H9 (cell line): Measurements from ENCODE around the gene FBLL1. TPM values are rescaled to one million over a fixed set of nuclear protein-coding genes. Genes with fewer than 3 reads are reported as not detected.

Experiments
- DNase-seq: peaks from one replicate; pipeline ENCODE4 v3.0.0-alpha.2; 2017
- H2AFZ ChIP-seq: one replicate; pipeline ENCODE4 v1.6.1; 2013; ENCODE audit warnings: mild to moderate bottlenecking, low read length, control low read depth, moderate library complexity
- H2AK5ac ChIP-seq: 2 replicates; pipeline ENCODE4 v1.6.1; 2013; ENCODE audit warnings: low read length, control low read depth, mixed read lengths; ENCODE audit not compliant: insufficient read length
- H2BK120ac ChIP-seq: one replicate; pipeline ENCODE4 v1.6.1; 2013; ENCODE audit warnings: low read depth, mild to moderate bottlenecking, low read length, control low read depth, inconsistent platforms; ENCODE audit not compliant: poor library complexity, severe bottlenecking
- H2BK12ac ChIP-seq: 2 replicates; pipeline ENCODE4 v1.6.1; 2013; ENCODE audit warnings: low read length, control low read depth, mixed read lengths, low read depth; ENCODE audit not compliant: insufficient read length
- H2BK15ac ChIP-seq: 2 replicates; pipeline ENCODE4 v1.6.1; 2013; ENCODE audit warnings: low read depth, low read length, control low read depth
- H2BK20ac ChIP-seq: one replicate; pipeline ENCODE4 v1.6.1; 2013; ENCODE audit warnings: low read depth, mild to moderate bottlenecking, low read length, control low read depth, inconsistent platforms; ENCODE audit not compliant: poor library complexity, severe bottlenecking
- H2BK5ac ChIP-seq: 2 replicates; pipeline ENCODE4 v1.6.1; 2013; ENCODE audit warnings: low read length, control low read depth, mixed read lengths; ENCODE audit not compliant: insufficient read length
- H3K14ac ChIP-seq: 2 replicates; pipeline ENCODE4 v1.6.1; 2013; ENCODE audit warnings: low read length, control low read depth; ENCODE audit not compliant: insufficient read depth
- H3K18ac ChIP-seq: 2 replicates; pipeline ENCODE4 v1.6.1; 2013; ENCODE audit warnings: low read depth, mild to moderate bottlenecking, mixed read lengths, low read length, control low read depth; ENCODE audit not compliant: insufficient read length
- H3K23ac ChIP-seq: 2 replicates; pipeline ENCODE4 v1.6.1; 2013; ENCODE audit warnings: low read length, control low read depth, mixed read lengths, low read depth; ENCODE audit not compliant: insufficient read length
- H3K23me2 ChIP-seq: 2 replicates; pipeline ENCODE4 v1.6.1; 2013; ENCODE audit warnings: low read depth, mild to moderate bottlenecking, mixed read lengths, low read length, control low read depth; ENCODE audit not compliant: insufficient read length, poor library complexity, severe bottlenecking
- H3K27ac ChIP-seq: 2 replicates; pipeline ENCODE4 v1.5.1; 2013; ENCODE audit warnings: low read length, control low read depth, mixed read lengths, low read depth; ENCODE audit not compliant: insufficient read length
- H3K27me3 ChIP-seq: 2 replicates; pipeline ENCODE4 v1.6.1; 2013; ENCODE audit warnings: low read length, control low read depth, inconsistent platforms; ENCODE audit not compliant: insufficient read depth
- H3K4ac ChIP-seq: 2 replicates; pipeline ENCODE4 v1.6.1; 2013; ENCODE audit warnings: low read depth, mild to moderate bottlenecking, control low read depth, inconsistent platforms, low read length, moderate library complexity
- H3K4me1 ChIP-seq: 2 replicates; pipeline ENCODE4 v1.6.1; 2013; ENCODE audit warnings: low read length, control low read depth, inconsistent platforms; ENCODE audit not compliant: insufficient read depth
- H3K4me2 ChIP-seq: 2 replicates; pipeline ENCODE4 v1.6.1; 2013; ENCODE audit warnings: low read length, control low read depth, mixed read lengths; ENCODE audit not compliant: insufficient read length, insufficient read depth
- H3K56ac ChIP-seq: 2 replicates; pipeline ENCODE4 v1.6.1; 2013; ENCODE audit warnings: low read depth, mild to moderate bottlenecking, mixed read lengths, low read length, control low read depth; ENCODE audit not compliant: insufficient read length
- H3K79me1 ChIP-seq: 2 replicates; pipeline ENCODE4 v1.6.1; 2013; ENCODE audit warnings: low read depth, mild to moderate bottlenecking, moderate library complexity, low read length, control low read depth, inconsistent platforms; ENCODE audit not compliant: insufficient read depth, poor library complexity, severe bottlenecking
- H3K79me2 ChIP-seq: 2 replicates; pipeline ENCODE4 v1.6.1; 2013; ENCODE audit warnings: low read length, control low read depth, inconsistent platforms; ENCODE audit not compliant: insufficient read depth
- H3K9ac ChIP-seq: 2 replicates; pipeline ENCODE4 v1.6.1; 2013; ENCODE audit warnings: low read length, control low read depth, mixed read lengths; ENCODE audit not compliant: insufficient read length; ENCODE audit errors: extremely low read depth
- H3K9me3 ChIP-seq: one replicate; pipeline ENCODE4 v1.6.1; 2013; ENCODE audit warnings: low read depth, low read length, inconsistent platforms; ENCODE audit not compliant: control insufficient read depth
- H3T11ph ChIP-seq: one replicate; pipeline ENCODE4 v1.6.1; 2013; ENCODE audit warnings: mild to moderate bottlenecking, low read length, control low read depth, inconsistent platforms
- H4K20me1 ChIP-seq: one replicate; pipeline ENCODE4 v1.6.1; 2013; ENCODE audit not compliant: control insufficient read depth, insufficient read length, insufficient read depth
- H4K5ac ChIP-seq: 2 replicates; pipeline ENCODE4 v1.6.1; 2013; ENCODE audit warnings: low read depth, mild to moderate bottlenecking, mixed read lengths, low read length, control low read depth; ENCODE audit not compliant: insufficient read length
- H4K8ac ChIP-seq: replicated peaks from 2 replicates; pipeline ENCODE4 v1.6.1; 2013; ENCODE audit warnings: low read length, control low read depth, mixed read lengths, low read depth; ENCODE audit not compliant: insufficient read length
- H4K91ac ChIP-seq: 2 replicates; pipeline ENCODE4 v1.6.1; 2013; ENCODE audit warnings: low read depth, mild to moderate bottlenecking, moderate library complexity, mixed read lengths, low read length, control low read depth; ENCODE audit not compliant: insufficient read length
- H3K27ac Mint-ChIP-seq, 3 experiments: 2 replicates in 2 of 3; 3 replicates in 1 of 3; pipeline ENCODE4 v1.8.0; 2020 to 2021; ENCODE audit warnings: mixed read lengths in 3 of 3, mild to moderate bottlenecking in 1 of 3, moderate library complexity in 1 of 3
- H3K27me3 Mint-ChIP-seq: 2 replicates; pipeline ENCODE4 v1.8.0; 2021; ENCODE audit warnings: low read depth, mild to moderate bottlenecking, moderate library complexity, mixed read lengths
- H3K36me3 Mint-ChIP-seq, 3 experiments: 2 replicates in 2 of 3; 3 replicates in 1 of 3; pipeline ENCODE4 v1.8.0; 2020 to 2021; ENCODE audit warnings: low read depth in 3 of 3, mixed read lengths in 3 of 3; ENCODE audit not compliant: insufficient read depth in 1 of 3
- H3K4me1 Mint-ChIP-seq, 2 experiments: 2 replicates each; pipeline ENCODE4 v1.8.0; 2020; ENCODE audit warnings: mixed read lengths in 2 of 2
- H3K4me3 Mint-ChIP-seq, 2 experiments: 2 replicates in 1 of 2; 3 replicates in 1 of 2; pipeline ENCODE4 v1.8.0; 2020 to 2021; ENCODE audit warnings: mild to moderate bottlenecking in 2 of 2, mixed read lengths in 2 of 2, moderate library complexity in 1 of 2
- H3K9me3 Mint-ChIP-seq, 2 experiments: 2 replicates in 1 of 2; 3 replicates in 1 of 2; pipeline ENCODE4 v1.8.0; 2020; ENCODE audit warnings: mild to moderate bottlenecking in 2 of 2, mixed read lengths in 2 of 2, moderate library complexity in 1 of 2
- WGBS: extraction: QIAGEN DNeasy Blood & Tissue Kit; methylation state at CpG from one replicate; pipeline ENCODE4 v1.1.7; 2013; ENCODE audit warnings: missing lambda C conversion rate, low lambda C conversion rate, mixed read lengths; ENCODE audit not compliant: insufficient read length; ENCODE audit errors: extremely low coverage; 5-methylcytosine and 5-hydroxymethylcytosine counted together
- total RNA-seq: library from RNA; stranded (reverse); gene quantifications from 2 replicates; pipeline ENCODE4 v1.2.1, GENCODE V29; 2021
- TF ChIP-seq, protein P1 (sequence below): fragments of 200-600 bp; sonication (generic); conservative IDR thresholded peaks from 3 replicates; pipeline ENCODE4 v1.8.0; 2021; ENCODE audit warnings: antibody characterized with exemption, mild to moderate bottlenecking

Gene FBLL1
- total RNA-seq, 1 experiment from 2014 or later: 3.6 TPM

DNA sequence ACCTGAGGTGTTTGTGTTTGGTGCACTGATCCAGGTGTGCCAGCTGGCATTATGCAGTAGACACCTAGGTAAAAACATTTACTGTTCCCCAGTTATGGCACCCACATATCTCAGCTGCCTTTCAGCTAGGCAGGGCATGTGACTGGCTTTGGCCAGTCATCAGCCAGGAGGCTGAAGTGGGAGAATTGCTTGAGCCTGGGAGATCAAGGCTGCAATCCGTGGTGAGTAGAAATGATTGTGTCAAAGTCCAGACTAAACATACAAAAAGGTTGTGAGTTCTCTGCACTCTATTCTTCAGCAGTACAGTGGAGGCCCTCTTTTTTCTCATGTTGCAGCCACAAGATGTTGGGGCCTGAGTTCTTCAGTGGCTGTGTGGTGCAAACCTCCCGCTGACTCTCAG, 3.2 kb upstream of the FBLL1 start:
- Histone ChIP-seq H3K18ac (no peak overlapping the region), H3K27me3 (peaks cover 7% of the 10 kb centered on the region; the same call in 1 of the 2 replicates), H3K79me1 (no peaks in the 10 kb centered on the region), H4K5ac (no peak overlapping the region), H4K8ac (no peak overlapping the region), H2BK15ac (no peak overlapping the region), H2BK120ac (no peak overlapping the region), H3K9ac (no peak overlapping the region), H4K91ac (no peak overlapping the region), H2AFZ (no peak overlapping the region), H3K4me2 (no peak overlapping the region), H4K20me1 (no peaks in the 10 kb centered on the region), H3K23ac (no peak overlapping the region), H2BK5ac (no peak overlapping the region), H3K56ac (no peak overlapping the region), H2BK20ac (no peak overlapping the region), H3K23me2 (peaks cover 4% of the 10 kb centered on the region), H3K79me2 (no peaks in the 10 kb centered on the region), H3K4me1 (no peaks in the 10 kb centered on the region; the same call in 1 of the 2 replicates), H3K9me3 (no peaks in the 10 kb centered on the region), H2AK5ac (no peak overlapping the region), H3K4ac (no peak overlapping the region), H3K14ac (no peak overlapping the region), H3K27ac (no peak overlapping the region), H3T11ph (no peak overlapping the region), H2BK12ac (no peak overlapping the region)
- no peak for DNase-seq
- Mint-ChIP-seq H3K9me3 (peaks cover 3 to 8% of the 10 kb centered on the region in 2 experiments; a peak in 2 of 5 replicates), H3K4me3 (no peak overlapping the region), H3K4me1 (peaks cover 4 to 11% of the 10 kb centered on the region in 2 experiments), H3K27ac (no peak overlapping the region; a peak in 1 of 7 replicates), H3K36me3 (peaks cover 0 to 7% (median 2%) of the 10 kb centered on the region in 3 experiments; a peak in 3 of 7 replicates), H3K27me3 (peaks cover 29% of the 10 kb centered on the region)
- TF ChIP-seq, protein P1, sequence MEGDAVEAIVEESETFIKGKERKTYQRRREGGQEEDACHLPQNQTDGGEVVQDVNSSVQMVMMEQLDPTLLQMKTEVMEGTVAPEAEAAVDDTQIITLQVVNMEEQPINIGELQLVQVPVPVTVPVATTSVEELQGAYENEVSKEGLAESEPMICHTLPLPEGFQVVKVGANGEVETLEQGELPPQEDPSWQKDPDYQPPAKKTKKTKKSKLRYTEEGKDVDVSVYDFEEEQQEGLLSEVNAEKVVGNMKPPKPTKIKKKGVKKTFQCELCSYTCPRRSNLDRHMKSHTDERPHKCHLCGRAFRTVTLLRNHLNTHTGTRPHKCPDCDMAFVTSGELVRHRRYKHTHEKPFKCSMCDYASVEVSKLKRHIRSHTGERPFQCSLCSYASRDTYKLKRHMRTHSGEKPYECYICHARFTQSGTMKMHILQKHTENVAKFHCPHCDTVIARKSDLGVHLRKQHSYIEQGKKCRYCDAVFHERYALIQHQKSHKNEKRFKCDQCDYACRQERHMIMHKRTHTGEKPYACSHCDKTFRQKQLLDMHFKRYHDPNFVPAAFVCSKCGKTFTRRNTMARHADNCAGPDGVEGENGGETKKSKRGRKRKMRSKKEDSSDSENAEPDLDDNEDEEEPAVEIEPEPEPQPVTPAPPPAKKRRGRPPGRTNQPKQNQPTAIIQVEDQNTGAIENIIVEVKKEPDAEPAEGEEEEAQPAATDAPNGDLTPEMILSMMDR: no peak
- WGBS: no CpG with 5 or more reads among the region's 2 CpGs
